GM19452 (cell line): ENCODE measurements around the gene CHMP6.

ENCODE experiments used
- ATAC-seq: cut with Tn5 transposase; IDR thresholded peaks from one replicate; pipeline ENCODE4 v1.9.1; 2021; ENCODE audit not compliant: unreplicated experiment

The CHMP6 gene

DNA sequence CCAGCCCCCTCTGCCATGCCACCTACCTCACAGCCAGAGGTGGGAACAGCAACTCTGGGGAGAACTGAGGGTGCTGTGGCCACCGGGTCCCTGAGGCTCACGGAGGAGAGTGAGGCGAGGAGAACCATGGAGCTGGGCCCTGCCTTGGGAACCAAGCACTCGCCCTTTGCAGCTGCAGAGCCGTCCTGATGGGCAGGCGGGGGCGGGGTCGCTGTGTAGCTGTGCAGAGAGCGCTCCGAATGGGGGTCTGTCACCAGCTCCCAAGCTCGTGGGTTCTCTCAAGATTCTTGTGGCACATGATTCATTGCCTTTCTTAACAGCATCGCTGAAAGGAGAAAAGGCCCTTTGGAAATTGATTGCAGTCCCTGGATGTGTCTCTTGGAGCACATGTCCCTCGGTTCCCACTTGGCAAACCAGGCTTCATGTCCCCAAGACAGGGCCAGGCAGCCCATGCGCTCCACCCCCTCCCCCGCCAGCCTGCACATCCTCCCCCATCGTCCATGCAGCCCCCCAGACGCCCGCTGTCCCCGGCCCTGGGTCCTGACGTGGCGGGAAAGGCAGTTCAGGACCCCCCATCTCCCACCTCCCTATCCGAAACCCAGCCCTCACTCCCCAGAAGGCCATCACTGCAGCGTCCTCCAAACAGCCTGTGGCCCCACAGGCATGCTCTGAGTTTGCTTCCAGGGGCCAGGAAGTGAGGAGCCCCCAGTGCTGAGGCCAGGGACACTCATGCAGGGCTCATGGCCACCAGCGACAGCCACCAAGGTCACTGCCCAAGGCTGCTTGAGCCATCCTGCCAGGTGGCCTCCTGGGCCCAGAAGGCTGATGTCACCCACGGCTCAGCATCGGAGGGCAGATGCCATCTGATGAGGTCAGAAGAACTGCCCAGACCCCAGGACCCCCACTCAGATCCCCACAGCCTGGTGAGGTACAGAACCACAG lies 20.6 kb upstream of the CHMP6 start:
- ATAC-seq = no peak

DNA sequence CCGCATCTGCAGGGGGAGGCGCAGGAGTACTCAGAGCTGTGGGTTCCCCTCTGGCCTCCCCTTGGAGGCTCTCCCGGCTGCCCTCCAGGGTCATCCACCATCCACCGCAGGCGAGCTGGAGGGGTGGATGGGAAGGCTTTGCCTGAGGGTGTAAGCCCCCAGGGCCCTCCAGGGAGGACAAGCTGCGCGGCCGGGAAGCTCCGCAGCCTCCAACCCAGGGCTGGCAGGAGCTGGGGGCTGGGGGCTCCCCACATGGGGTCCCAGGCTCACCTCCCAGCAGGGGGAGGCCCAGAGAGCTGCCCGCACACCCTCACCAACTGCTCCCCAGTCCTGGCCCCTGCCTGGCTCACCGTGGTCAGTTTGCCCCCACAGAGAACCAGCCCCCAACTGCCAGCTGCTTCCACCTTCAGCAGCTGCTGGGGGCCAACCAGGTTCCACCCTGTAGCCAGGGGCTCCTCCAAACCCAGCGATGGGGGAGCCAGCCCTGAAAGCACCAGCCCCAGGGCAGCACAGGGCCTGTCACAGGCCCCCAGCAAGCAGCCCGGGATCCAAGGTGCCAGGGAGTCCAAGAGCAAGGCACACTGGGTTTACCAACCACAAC lies 19.8 kb upstream of the CHMP6 start:
- no peak for ATAC-seq

- no peak for ATAC-seq
Measured at GRCh38 chr17:80976701-80977100, 14.9 kb upstream of the CHMP6 start.

DNA sequence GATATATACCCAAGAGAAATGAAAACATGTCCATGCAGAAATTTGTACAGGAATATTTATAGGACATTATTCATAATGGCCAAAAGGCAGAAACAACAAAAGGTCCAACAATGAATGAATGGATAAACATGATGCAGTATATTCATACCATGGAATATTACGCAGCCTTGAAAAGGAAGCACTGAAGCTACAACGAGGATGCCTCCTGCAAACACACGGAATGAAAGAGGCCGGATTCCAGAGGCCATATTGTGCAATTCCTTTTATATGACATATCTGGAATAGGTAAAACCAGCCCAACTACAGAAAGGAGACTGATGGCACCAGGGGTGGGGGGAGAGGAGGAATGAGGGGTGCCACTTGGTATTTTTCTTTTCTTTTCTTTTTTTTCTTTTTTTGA lies 14.5 kb upstream of the CHMP6 start:
- no peak for ATAC-seq

DNA sequence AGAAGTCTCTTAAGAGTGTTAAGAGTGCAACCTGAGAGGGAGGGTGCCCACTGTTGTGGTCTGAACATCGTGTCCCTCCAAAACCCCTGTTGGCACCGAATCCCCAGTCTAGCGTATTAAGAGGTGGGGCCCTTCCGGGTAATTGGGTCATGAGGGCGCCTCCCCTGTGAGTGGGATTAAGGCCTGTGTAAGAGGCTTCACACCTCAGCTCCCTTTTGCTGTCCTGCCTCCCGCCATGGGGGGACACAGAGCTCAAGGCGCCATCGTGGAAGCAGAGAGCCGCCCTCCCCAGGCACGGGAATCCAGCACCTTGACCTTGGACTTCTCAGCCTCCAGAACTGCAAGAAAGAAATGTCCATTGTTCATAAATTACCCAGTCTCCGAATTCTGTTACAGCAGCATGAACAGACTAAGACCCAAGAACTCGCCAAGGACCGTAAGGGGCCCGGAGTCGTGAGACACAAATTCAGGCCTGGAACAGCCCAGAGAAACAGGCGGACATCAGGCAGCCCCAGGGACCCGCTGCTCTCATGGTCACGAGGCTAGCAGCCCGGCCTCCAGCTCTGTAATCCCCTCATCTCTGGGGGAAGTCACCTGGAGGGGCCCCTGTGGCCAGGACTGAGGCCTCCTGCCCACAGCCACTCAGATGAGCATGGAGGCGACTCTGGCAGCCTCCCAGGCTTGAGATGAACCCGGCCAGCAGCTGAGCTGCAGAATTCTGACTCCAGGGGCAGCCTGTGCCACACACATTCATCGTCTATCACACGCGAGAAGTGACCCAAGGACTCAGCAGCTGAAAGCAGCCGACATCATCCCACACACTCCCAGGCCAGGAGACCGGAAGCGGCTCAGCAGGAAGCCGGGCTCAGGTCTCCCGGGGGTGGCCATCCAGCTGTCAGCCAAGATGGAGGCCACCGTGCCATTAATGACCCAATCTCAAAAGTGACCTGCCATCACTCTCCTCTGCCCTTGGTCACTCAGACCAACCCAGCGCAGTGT lies 12.8 kb upstream of the CHMP6 start:
- no peak for ATAC-seq

GRCh38 chr17:80979547-80980378 lies 11.9 kb upstream of the CHMP6 start:
- ATAC-seq = no peak

DNA sequence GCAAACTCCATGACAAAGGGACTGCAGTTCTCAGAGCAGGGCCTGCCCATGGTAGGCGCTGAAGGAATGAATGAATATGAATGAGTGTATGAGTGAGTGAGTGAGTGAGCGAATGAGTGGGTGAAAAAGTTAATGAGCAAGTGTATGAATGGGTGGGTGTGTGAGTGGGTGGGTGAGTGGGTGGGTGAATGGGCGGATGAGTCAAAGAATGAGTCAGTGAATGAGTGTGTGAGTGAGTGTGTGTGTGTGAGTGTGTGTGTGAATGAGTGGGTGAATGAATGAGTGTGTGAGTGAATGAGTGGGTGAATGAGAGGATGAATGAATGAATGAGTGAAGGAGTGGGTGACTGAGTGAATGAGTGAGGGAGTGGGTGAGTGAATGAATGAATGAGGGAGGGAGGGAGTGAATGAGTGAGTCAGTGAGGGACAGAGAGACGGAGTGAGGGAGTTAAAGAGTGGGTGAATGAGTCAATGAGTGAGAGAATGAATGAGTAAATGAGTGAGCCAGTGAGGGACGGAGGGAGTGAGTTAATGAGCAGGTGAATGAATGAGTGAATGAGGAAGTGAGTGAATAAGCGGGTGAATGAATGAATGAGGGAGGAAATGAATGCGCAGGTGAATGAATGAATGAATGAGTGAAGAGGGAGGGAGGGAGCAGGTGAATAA lies 11.1 kb upstream of the CHMP6 start:
- no peak for ATAC-seq

DNA sequence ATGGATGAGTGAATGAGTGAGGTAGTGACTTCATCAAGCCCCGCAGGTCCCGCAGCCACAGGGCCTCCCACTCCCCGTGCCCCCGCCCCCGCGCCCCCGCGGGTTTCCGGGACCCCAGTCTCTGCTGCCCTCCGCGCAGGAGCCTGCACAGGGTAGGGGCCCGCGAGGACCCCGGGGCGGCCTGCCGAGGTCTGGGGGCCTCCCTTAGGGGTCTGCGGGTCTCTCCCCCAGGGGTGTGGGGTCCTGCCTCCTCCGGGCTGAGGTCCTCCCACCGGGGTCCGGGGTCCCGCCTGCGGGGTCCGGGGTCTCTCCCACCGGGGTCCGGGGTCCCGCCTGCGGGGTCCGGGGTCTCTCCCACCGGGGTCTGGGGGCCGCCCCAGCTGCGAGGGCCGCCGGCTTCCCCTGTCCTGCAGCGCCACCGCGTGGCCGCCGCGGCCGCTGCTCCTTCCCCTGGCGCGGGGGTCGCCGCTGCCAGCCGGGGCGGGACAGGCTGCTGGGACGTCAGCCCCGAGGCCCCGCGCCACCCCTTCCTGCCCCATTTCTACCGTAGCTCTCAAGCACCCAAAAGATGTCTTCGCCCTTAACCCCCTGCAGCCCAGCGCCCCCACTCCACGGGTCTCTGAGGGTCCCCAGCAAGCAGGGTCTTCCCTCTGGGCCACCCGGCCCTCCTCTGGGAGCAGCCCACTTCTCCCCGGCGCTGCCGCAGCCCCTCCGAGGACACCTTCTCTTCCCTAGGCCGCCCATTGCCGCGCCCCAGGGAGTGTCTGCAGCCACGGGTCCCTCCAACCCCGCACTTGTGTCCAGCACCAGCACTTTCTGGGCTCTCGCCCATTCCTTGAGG lies 10.4 kb upstream of the CHMP6 start:
- no peak for ATAC-seq

GRCh38 chr17:80981929-80982425 lies 9.7 kb upstream of the CHMP6 start:
- ATAC-seq = no peak

GRCh38 chr17:80982426-80982974 lies 9.1 kb upstream of the CHMP6 start:
- no peak for ATAC-seq

DNA sequence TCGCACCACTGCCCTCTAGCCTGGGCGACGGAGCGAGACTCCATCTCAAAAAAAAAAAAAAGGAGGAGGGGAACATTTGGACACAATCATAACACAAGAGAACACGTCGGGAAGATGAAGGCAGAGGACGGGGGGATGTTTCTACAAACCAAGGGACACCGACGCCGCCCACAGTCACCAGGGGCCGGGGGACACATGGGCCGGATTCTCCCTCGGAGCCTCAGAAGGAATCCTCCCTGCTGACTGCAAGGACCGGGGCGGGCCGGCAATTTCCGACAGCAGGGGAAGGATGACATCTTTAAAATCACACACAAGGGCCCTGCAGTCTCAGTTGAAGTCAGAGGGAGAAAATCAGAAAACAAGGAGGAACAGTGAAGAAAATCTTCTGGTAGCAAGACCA lies 8.1 kb upstream of the CHMP6 start:
- no peak for ATAC-seq

DNA sequence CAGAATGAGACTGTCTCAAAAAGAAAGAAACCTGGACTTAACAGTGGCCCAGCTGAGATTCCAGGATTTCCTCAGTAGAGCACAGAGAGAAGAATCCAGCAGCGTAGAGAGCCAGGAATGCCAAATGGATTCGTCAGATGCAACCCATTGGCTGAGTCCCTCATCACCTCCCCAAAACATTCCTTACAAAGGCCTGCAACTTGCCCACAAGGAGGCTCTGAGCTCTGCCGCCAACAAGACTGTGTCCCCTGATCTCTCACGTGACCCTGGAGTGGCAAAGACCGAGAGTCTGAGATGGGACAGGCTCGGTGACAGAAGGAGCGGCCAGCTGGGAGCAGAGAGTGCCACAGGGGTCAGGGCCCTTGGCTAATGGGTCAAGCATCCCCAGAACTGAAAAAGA lies 6.9 kb upstream of the CHMP6 start:
- ATAC-seq = no peak

DNA sequence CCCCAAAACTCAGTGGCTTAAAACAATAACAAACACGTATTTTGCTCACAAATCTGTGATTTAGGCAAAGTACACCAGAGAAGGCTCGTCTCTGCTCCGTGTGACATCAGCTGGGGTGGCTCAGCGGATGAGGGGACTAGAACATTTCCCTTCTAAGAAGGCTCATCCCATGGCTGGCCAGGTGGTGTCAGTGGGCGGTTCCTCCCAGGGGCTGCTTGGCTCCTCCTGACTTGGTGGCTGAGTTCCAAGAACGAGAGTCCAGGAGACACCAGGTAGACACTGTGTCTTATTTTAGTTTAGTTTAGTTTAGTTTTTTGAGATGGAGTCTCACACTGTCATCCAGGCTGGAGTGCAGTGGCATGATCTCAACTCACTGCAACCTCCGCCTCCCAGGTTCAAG lies 5.6 kb upstream of the CHMP6 start:
- no peak for ATAC-seq

- ATAC-seq = no peak
Measured at GRCh38 chr17:80986816-80987475, 4.7 kb upstream of the CHMP6 start.

DNA sequence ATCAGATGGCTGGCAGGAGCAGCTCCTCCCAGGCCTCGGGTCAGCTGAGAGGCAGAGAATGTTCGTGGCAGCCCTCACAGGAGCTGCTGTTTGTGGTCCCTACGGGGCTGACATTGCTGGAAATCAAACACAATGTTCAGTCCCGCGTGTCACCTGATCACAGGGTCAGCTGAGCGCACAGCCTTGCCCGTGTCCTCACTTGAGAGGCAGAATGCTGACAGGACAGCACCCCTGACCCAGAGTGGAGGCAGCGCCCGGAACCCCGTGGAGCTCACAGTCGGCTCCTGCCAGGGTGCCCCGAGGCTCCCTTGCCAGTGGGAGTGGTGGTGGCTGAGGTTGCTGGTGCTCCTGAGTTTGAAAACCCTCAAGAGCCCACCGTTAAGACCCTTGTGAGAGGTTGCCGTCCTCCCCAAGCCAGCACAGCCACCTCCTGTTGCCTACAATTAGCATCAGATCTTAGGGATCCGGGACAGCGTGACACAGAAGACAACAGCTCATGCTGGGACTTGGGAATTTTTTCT lies 3.6 kb upstream of the CHMP6 start:
- no peak for ATAC-seq

DNA sequence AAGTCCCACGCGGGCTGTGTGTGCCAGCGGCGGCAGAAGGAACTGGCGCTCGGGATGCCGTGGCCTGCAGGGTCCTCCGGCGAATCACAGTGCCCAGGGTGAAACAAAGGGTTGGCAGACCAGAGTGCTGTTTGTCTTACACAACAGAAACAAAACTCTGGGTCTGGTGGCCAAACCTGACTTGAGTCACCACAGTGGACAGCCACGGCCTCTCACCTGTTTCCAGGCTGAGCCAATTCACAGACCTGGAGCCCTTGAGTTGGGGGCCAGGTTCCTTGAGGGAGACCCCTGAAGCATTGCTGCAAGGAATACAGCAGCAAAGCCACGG lies 2.1 kb upstream of the CHMP6 start:
- no peak for ATAC-seq

DNA sequence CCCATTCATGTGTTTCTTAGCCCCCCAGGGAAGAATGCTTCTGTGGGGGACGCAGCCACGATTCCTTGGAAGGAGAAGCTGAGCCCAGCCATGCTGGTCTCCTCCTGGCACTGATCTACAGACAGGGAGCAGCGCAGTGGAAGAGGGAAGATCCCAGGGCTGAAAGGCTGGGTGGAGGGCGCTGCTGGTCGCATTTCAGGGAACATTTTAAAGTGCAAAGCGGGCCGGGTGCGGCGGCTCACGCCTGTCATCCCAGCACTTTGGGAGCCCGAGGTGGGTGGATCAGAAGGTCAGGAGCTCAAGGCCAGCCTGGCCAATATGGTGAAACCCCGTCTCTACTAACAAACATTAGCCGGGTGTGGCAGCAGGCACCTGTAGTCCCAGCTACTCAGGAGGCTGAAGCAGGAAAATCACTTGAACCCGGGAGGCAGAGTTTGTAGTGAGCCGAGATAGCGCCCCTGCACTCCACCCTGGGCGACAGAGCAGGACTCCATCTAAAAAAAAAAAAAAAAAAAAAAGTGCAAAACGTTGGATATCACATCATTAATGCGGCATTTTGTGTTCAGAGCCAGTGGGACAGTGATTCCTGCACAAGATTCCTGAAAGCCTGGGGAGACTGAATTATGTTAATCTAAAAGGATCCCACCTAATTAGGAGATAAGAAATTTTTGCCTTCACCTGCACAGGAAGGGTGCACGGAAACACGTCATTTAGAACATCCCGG lies 558 bp upstream of the CHMP6 start:
- no peak for ATAC-seq
